HCT116 (cell line): ENCODE results near the gene EP400. TPM values are rescaled to one million over a fixed set of nuclear protein-coding genes. Genes with fewer than 3 reads are reported as not detected.

Source experiments
- ATAC-seq: fragments of 200-7000 bp; cut with Tn5 transposase; 2 replicates; pipeline ENCODE4 v1.9.1; 2020; ENCODE audit warnings: mild to moderate bottlenecking, moderate library complexity
- BruUV-seq: library from RNA; stranded (reverse); fragments of 400-500 nt; replicated peaks from 2 replicates; lab custom pipeline; 2021; lab: Mats Ljungman, UMichigan
- CTCF ChIA-PET: fragments of 300-600 bp; sonication (Branson Sonifier 250); formaldehyde crosslinking; loops from one replicate; lab custom pipeline; 2021; ENCODE audit warnings: antibody characterized with exemption; lab: Charles Lee
- POLR2A ChIA-PET: fragments of 300-600, 350-600 bp; sonication (Branson Sonifier 250); formaldehyde crosslinking; loops from one replicate; lab custom pipeline; 2021; ENCODE audit warnings: antibody characterized with exemption; lab: Charles Lee
- RAD21 ChIA-PET, 2 experiments: fragments of 300-600 bp; sonication (Branson Sonifier 250); formaldehyde crosslinking; loops; one replicate each; lab custom pipeline; 2023; ENCODE audit warnings: low total read pairs in 2 of 2; ENCODE audit not compliant: uncharacterized antibody in 2 of 2, unreplicated experiment in 2 of 2, low non-redundant PET in 1 of 2; lab: Charles Lee
- DNase-seq: peaks from one replicate; pipeline ENCODE4 v3.0.0-alpha.2; 2010; ENCODE audit warnings: low read depth, low spot score
- H2AFZ ChIP-seq: fragments of 200-600 bp; shearing (Covaris generic), sonication (generic); 2 replicates; pipeline ENCODE4 v1.6.1; 2017; ENCODE audit warnings: low read depth, mixed run types, mixed read lengths, antibody characterized with exemption, low read length; ENCODE audit not compliant: poor library complexity, severe bottlenecking
- H3K27ac ChIP-seq: 2 replicates; pipeline ENCODE4 v1.5.1; 2012; ENCODE audit warnings: low read depth, low read length
- H3K27me3 ChIP-seq: fragments of 200-600 bp; sonication (generic); 2 replicates; pipeline ENCODE4 v1.6.1; 2016; ENCODE audit warnings: mixed run types, low read length, mixed read lengths; ENCODE audit not compliant: insufficient read depth
- H3K36me3 ChIP-seq, 2 experiments: fragments of 200-500 bp in 1 of 2; fragments of 200-600 bp in 1 of 2; sonication (Bioruptor generic) in 1 of 2; sonication (generic) in 1 of 2; 2 replicates each; pipeline versions ENCODE4 v1.5.1 to v1.6.1; 2014 to 2016; ENCODE audit warnings: low read length in 2 of 2, inconsistent platforms in 1 of 2, mixed read lengths in 1 of 2, mixed run types in 1 of 2; ENCODE audit not compliant: insufficient read depth in 2 of 2, control insufficient read depth in 1 of 2
- H3K4me1 ChIP-seq, 2 experiments: fragments of 200-600 bp in 1 of 2; sonication (generic) in 1 of 2; 2 replicates each; pipeline versions ENCODE4 v1.5.1 to v1.6.1; 2012 to 2017; ENCODE audit warnings: low read length in 2 of 2, inconsistent platforms in 1 of 2, mild to moderate bottlenecking in 1 of 2, mixed read lengths in 1 of 2, mixed run types in 1 of 2, moderate library complexity in 1 of 2; ENCODE audit not compliant: insufficient read depth in 2 of 2, control insufficient read depth in 1 of 2
- H3K4me2 ChIP-seq: fragments of 200-600 bp; sonication (generic); 2 replicates; pipeline ENCODE4 v1.6.1; 2017; ENCODE audit warnings: mixed run types, low read length, mixed read lengths
- H3K4me3 ChIP-seq, 2 experiments: fragments of 200-600 bp in 1 of 2; sonication (generic) in 1 of 2; replicated peaks in 1 of 2; 2 replicates each; pipeline ENCODE4 v1.5.1; 2011 to 2016; ENCODE audit warnings: low read length in 2 of 2, control low read depth in 1 of 2, low read depth in 1 of 2, mild to moderate bottlenecking in 1 of 2, mixed read lengths in 1 of 2, mixed run types in 1 of 2
- H3K79me2 ChIP-seq: fragments of 200-600 bp; sonication (generic); 2 replicates; pipeline ENCODE4 v1.6.1; 2017; ENCODE audit warnings: mild to moderate bottlenecking, mixed run types, low read length, moderate library complexity, mixed read lengths; ENCODE audit not compliant: insufficient read depth
- H3K9ac ChIP-seq: fragments of 200-600 bp; sonication (generic); 2 replicates; pipeline ENCODE4 v1.6.1; 2016; ENCODE audit warnings: low read length, mixed read lengths
- H3K9me2 ChIP-seq: fragments of 200-600 bp; sonication (generic), shearing (Covaris generic); 2 replicates; pipeline ENCODE4 v1.6.1; 2017; ENCODE audit warnings: mixed run types, mild to moderate bottlenecking, moderate library complexity; ENCODE audit not compliant: insufficient read depth
- H3K9me3 ChIP-seq, 2 experiments: fragments of 200-500 bp in 1 of 2; fragments of 200-600 bp in 1 of 2; sonication (Bioruptor generic) in 1 of 2; sonication (generic) in 1 of 2; 2 replicates each; pipeline ENCODE4 v1.6.1; 2014 to 2017; ENCODE audit warnings: low read length in 2 of 2, mixed read lengths in 2 of 2, inconsistent platforms in 1 of 2, low read depth in 1 of 2, mild to moderate bottlenecking in 1 of 2, mixed run types in 1 of 2, moderate library complexity in 1 of 2; ENCODE audit not compliant: control insufficient read depth in 1 of 2, insufficient read depth in 1 of 2
- H4K20me1 ChIP-seq: fragments of 200-600 bp; sonication (generic), shearing (Covaris generic); 2 replicates; pipeline ENCODE4 v1.6.1; 2017; ENCODE audit warnings: mixed run types, mild to moderate bottlenecking, moderate library complexity; ENCODE audit not compliant: insufficient read depth
- CBX3 ChIP-seq: IDR thresholded peaks from 2 replicates; pipeline ENCODE4 v1.6.1; 2012; ENCODE audit warnings: low read depth
- CEBPB ChIP-seq: IDR thresholded peaks from 2 replicates; pipeline ENCODE4 v1.6.1; 2012; ENCODE audit warnings: low read depth
- ELF1 ChIP-seq: IDR thresholded peaks from 2 replicates; pipeline ENCODE4 v1.6.1; 2012; ENCODE audit warnings: low read depth, borderline replicate concordance
- POLR2A ChIP-seq: IDR thresholded peaks from 2 replicates; pipeline ENCODE4 v1.7.0; 2011; ENCODE audit warnings: borderline replicate concordance; ENCODE audit not compliant: insufficient read depth, insufficient read length; ENCODE audit errors: extremely low read depth
- POLR2AphosphoS5 ChIP-seq: IDR thresholded peaks from 2 replicates; pipeline ENCODE4 v1.6.1; 2011; ENCODE audit warnings: mild to moderate bottlenecking, low read depth, low read length, moderate library complexity
- RAD21 ChIP-seq: IDR thresholded peaks from 2 replicates; pipeline ENCODE4 v1.6.1; 2012; ENCODE audit warnings: low read depth, mild to moderate bottlenecking
- SIN3A ChIP-seq: IDR thresholded peaks from 2 replicates; pipeline ENCODE4 v1.6.1; 2012; ENCODE audit warnings: low read depth
- SRF ChIP-seq: IDR thresholded peaks from 2 replicates; pipeline ENCODE4 v1.6.1; 2012; ENCODE audit warnings: low read depth
- intact Hi-C: fragments of 100-400 bp; cut with micrococcal nuclease; formaldehyde crosslinking; loops from 2 replicates; pipeline ENCODE4 v1.10.0; 2022
- total RNA-seq: library from RNA; stranded (reverse); gene quantifications from one replicate; pipeline ENCODE4 v1.2.1, GENCODE V29; 2021; ENCODE audit not compliant: unreplicated experiment
- TF ChIP-seq, protein P1 (sequence below): IDR thresholded peaks from 2 replicates; pipeline ENCODE4 v1.6.1; 2012; ENCODE audit warnings: low read depth

Gene EP400
- total RNA-seq, 1 experiment from 2014 or later, result 54.5 TPM

DNA sequence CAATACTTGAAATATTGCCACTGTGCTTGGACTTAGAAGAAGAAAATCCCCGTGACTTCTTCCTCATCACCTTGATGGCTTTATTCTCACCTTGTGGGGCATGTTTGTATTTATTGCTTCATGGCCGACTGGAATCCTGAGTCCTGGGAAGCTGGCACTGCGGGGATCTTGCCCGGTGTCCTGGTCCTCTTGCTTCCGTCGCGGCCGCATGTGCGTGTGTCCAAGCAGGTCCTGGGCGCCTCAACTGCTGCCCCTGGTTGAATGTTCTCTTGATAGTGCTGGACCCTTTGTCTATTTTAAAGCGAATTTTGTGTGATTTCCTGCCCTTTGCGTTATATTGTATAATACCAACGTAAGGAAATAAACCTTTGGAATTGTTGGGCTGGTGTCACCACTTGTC lies 27.0 kb upstream of the EP400 start:
- ATAC-seq (no peak), DNase-seq (no peak)
- CTCF ChIA-PET, result no interaction called here
- H3K27ac ChIP-seq, result no peak overlapping the region
- no peaks in the 10 kb centered on the region; a peak in 1 of 4 replicates for H3K36me3 ChIP-seq
- intact Hi-C loops, result no loop called here
- no peak overlapping the region for H3K4me3 ChIP-seq
- peaks cover 3 to 4% of the 10 kb centered on the region in 2 experiments for H3K4me1 ChIP-seq
- no peaks in the 10 kb centered on the region for H3K27me3 ChIP-seq
- POLR2A ChIA-PET, result no interaction called here
- H2AFZ ChIP-seq, result no peak overlapping the region
- BruUV-seq, result no TSS peak
- no peak overlapping the region for H3K4me2 ChIP-seq
- no peak overlapping the region for H3K9ac ChIP-seq
- RAD21 ChIA-PET, result no interaction called here
- no peak for TF ChIP-seq ELF1
- H3K9me3 ChIP-seq, result no peaks in the 10 kb centered on the region
- no peaks in the 10 kb centered on the region for H3K79me2 ChIP-seq
- no peaks in the 10 kb centered on the region for H4K20me1 ChIP-seq
- no peaks in the 10 kb centered on the region for H3K9me2 ChIP-seq

DNA sequence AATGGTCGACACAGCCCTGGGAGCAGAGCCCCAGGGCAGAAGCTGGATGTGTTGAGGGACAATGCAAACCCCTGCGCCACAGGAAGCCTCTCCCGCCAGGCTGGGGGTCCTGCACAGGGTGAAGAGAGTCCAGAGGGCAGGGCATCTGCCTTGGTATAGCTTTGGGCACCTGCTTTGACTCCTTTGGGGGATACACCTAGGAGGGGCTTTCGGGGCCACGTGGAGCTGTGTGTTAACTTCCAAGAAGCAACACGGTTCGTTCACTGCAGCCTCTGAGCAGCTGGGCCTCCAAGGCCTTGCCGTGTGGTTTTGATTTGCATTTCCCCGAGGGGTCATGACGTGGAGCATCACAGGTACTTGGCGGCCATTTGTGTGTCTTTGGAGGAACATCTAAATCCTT lies 26.5 kb upstream of the EP400 start:
- TF ChIP-seq POLR2AphosphoS5, result no peak
- TF ChIP-seq RAD21, result no peak
- TF ChIP-seq, protein P1, sequence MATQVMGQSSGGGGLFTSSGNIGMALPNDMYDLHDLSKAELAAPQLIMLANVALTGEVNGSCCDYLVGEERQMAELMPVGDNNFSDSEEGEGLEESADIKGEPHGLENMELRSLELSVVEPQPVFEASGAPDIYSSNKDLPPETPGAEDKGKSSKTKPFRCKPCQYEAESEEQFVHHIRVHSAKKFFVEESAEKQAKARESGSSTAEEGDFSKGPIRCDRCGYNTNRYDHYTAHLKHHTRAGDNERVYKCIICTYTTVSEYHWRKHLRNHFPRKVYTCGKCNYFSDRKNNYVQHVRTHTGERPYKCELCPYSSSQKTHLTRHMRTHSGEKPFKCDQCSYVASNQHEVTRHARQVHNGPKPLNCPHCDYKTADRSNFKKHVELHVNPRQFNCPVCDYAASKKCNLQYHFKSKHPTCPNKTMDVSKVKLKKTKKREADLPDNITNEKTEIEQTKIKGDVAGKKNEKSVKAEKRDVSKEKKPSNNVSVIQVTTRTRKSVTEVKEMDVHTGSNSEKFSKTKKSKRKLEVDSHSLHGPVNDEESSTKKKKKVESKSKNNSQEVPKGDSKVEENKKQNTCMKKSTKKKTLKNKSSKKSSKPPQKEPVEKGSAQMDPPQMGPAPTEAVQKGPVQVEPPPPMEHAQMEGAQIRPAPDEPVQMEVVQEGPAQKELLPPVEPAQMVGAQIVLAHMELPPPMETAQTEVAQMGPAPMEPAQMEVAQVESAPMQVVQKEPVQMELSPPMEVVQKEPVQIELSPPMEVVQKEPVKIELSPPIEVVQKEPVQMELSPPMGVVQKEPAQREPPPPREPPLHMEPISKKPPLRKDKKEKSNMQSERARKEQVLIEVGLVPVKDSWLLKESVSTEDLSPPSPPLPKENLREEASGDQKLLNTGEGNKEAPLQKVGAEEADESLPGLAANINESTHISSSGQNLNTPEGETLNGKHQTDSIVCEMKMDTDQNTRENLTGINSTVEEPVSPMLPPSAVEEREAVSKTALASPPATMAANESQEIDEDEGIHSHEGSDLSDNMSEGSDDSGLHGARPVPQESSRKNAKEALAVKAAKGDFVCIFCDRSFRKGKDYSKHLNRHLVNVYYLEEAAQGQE, result no peak
- no peak for TF ChIP-seq SIN3A
- TF ChIP-seq CBX3, result no peak
- TF ChIP-seq SRF, result no peak
- no peak for TF ChIP-seq CEBPB
- no peak for TF ChIP-seq POLR2A
- BruUV-seq, result no TSS peak
- Histone ChIP-seq H2AFZ (no peak overlapping the region), H4K20me1 (no peaks in the 10 kb centered on the region), H3K9ac (no peak overlapping the region), H3K4me2 (no peak overlapping the region), H3K36me3 (no peaks in the 10 kb centered on the region; a peak in 1 of 4 replicates), H3K4me3 (no peak overlapping the region), H3K27ac (no peak overlapping the region), H3K79me2 (no peaks in the 10 kb centered on the region), H3K4me1 (peaks cover 7 to 9% of the 10 kb centered on the region in 2 experiments), H3K27me3 (no peaks in the 10 kb centered on the region), H3K9me2 (no peaks in the 10 kb centered on the region), H3K9me3 (no peaks in the 10 kb centered on the region)
- RAD21 ChIA-PET, result no interaction called here
- CTCF ChIA-PET, result no interaction called here
- ATAC-seq (no peak), DNase-seq (no peak)
- POLR2A ChIA-PET, result no interaction called here
- intact Hi-C loops, result no loop called here
